Pancreas (tissue), 10 donors: ENCODE results near the gene MEX3A. TPM values are rescaled to one million over a fixed set of nuclear protein-coding genes. Genes with fewer than 3 reads are reported as not detected.
A peak's percentile ranks its signal among the peaks of the same experiment; 100 is the strongest.

Experiments used
- ATAC-seq, 4 donors: fragments of 200-7000 bp; cut with Tn5 transposase; one replicate each; pipeline versions ENCODE4 v1.8.0 to v1.9.1; 2020; ENCODE audit warnings: mild to moderate bottlenecking in 4 of 4, moderate library complexity in 4 of 4
- DNase-seq, 6 donors: peaks; one replicate each; pipeline ENCODE4 v3.0.0-alpha.2; 2020
- FAIRE-seq: peaks from 2 replicates; lab custom pipeline; 2012; peaks lifted over from hg19 to GRCh38; lab: Jason Lieb, UNC
- H3K27ac ChIP-seq, 4 donors: fragments of 200-600 bp; sonication (generic); 1 replicate in 3 of 4; 2 replicates in 1 of 4; pipeline versions ENCODE4 v1.5.0 to v1.8.0; 2020
- H3K27me3 ChIP-seq, 4 donors: fragments of 200-600 bp; one replicate each; pipeline ENCODE4 v1.8.0; 2021
- H3K36me3 ChIP-seq, 3 donors: fragments of 200-600 bp; sonication (generic) in 1 of 3; one replicate each; pipeline versions ENCODE4 v1.5.0 to v1.8.0; 2020 to 2021
- H3K4me1 ChIP-seq, 3 donors: fragments of 200-600 bp; one replicate each; pipeline ENCODE4 v1.8.0; 2021
- H3K4me3 ChIP-seq, 4 donors: fragments of 200-600 bp; sonication (generic) in 2 of 4; one replicate each; pipeline versions ENCODE4 v1.5.0 to v1.8.0; 2020 to 2021
- H3K9me3 ChIP-seq, 4 donors: fragments of 200-600 bp; one replicate each; pipeline ENCODE4 v1.8.0; 2021
- CTCF ChIP-seq, 4 donors: fragments of 200-600 bp; sonication (generic) in 3 of 4; IDR thresholded peaks; one replicate each; pipeline versions ENCODE4 v1.5.0 to v1.8.0; 2021; ENCODE audit warnings: antibody characterized with exemption in 4 of 4
- WGBS, 2 donors: extraction: QIAGEN DNeasy Blood & Tissue Kit; methylation state at CpG; one replicate each; pipeline ENCODE4 v1.1.7; 2013; 5-methylcytosine and 5-hydroxymethylcytosine counted together
- intact Hi-C, 3 donors: fragments of 100-400 bp; cut with DNase I; formaldehyde crosslinking; loops; one replicate each; pipeline versions ENCODE4 v1.11.1 to v1.14.2; 2022
- polyA plus RNA-seq, 2 donors: library from polyadenylated mRNA; stranded (reverse); fragments of 200-250 nt; gene quantifications; one replicate each; pipeline ENCODE4 v1.2.3, GENCODE V29; 2013
- total RNA-seq, 6 donors: library from RNA; stranded (reverse); fragmentation: NEBNext Ultra II Directional in 4 of 6; extraction: Animal tissue kit (Norgen Biotek cat#: 25700) in 4 of 6; gene quantifications; one replicate each; pipeline versions ENCODE4 v1.2.1 to v1.2.4, GENCODE V29; 2021 to 2023
- donor health status: healthy with polysubstance abuse.
- donor health status: DM: no; HTN: no; CAD: no; lungs with moderate emphysema.
- donor health status: DM: no; HTN: no; CAD: no.
- donor health status: control.
- donor health status: control.
- donor health status: Bipolar disorder and iron deficiency.
- donor health status: DM: yes; HTN: yes; CAD: no.
- donor health status: DM: no; HTN: no; CAD: no.
- donor health status: DM: no; HTN: no; CAD: no.
- donor health status: DM: yes; HTN: yes; CAD: no.

MEX3A gene
- total and polyA plus RNA-seq, 8 donors, result 0.12 to 3.1 (median 0.65) TPM

GRCh38 chr1:156033011-156033410 is 49.3 kb downstream of the MEX3A start:
- Histone ChIP-seq H3K27me3 (no peaks in the 10 kb centered on the region), H3K4me3 (no peak overlapping the region), H3K9me3 (no peaks in the 10 kb centered on the region), H3K36me3 (peaks cover 0 to 3% (median 0%) of the 10 kb centered on the region in 3 donors), H3K27ac (no peak overlapping the region), H3K4me1 (no peaks in the 10 kb centered on the region)
- no peak for ATAC-seq
- no peak for TF ChIP-seq CTCF (IDR thresholded peaks at IDR 0.05)
- FAIRE-seq, result no peak
- no peak for DNase-seq
- intact Hi-C loops, result no loop called here
- WGBS, 2 donors, result 60 to 70% methylated on average over 6 of the region's 6 CpGs

- Histone ChIP-seq H3K27me3 (no peaks in the 10 kb centered on the region), H3K4me1 (no peaks in the 10 kb centered on the region), H3K27ac (no peak overlapping the region), H3K9me3 (no peaks in the 10 kb centered on the region), H3K36me3 (no peaks in the 10 kb centered on the region), H3K4me3 (no peak overlapping the region)
- DNase-seq (no peak), FAIRE-seq (no peak), ATAC-seq (no peak)
- no peak for TF ChIP-seq CTCF (IDR thresholded peaks at IDR 0.05)
- intact Hi-C loops, result no loop called here
- 73 to 80% methylated on average over 4 of the region's 4 CpGs for WGBS, 2 donors
These were observed 55.7 kb downstream of the MEX3A start for GRCh38 chr1:156026588-156026987.

GRCh38 chr1:156025876-156026275 is 56.4 kb downstream of the MEX3A start:
- 4 to 6% methylated on average over 9 of the region's 9 CpGs for WGBS, 2 donors

GRCh38 chr1:156024801-156025200 is 57.5 kb downstream of the MEX3A start:
- Histone ChIP-seq H3K27ac (no peak overlapping the region), H3K9me3 (no peaks in the 10 kb centered on the region), H3K36me3 (no peaks in the 10 kb centered on the region), H3K4me3 (no peak overlapping the region), H3K27me3 (no peaks in the 10 kb centered on the region), H3K4me1 (peaks cover 0 to 3% (median 2%) of the 10 kb centered on the region in 3 donors)
- no peak for TF ChIP-seq CTCF (IDR thresholded peaks at IDR 0.05)
- DNase-seq, result no peak
- intact Hi-C loops, result no loop called here
- no peak for ATAC-seq
- 64 to 75% methylated on average over 5 of the region's 5 CpGs for WGBS, 2 donors
- no peak for FAIRE-seq

More at GRCh38 chr1:156025876-156026275, 56.4 kb downstream of the MEX3A start:
- Histone ChIP-seq H3K27me3 (no peaks in the 10 kb centered on the region), H3K9me3 (no peaks in the 10 kb centered on the region), H3K4me3 (no peak overlapping the region), H3K27ac (no peak overlapping the region), H3K36me3 (no peaks in the 10 kb centered on the region), H3K4me1 (no peaks in the 10 kb centered on the region)
- FAIRE-seq (no peak), ATAC-seq (peak; percentile 88 to 97 (median 92)), DNase-seq (peak in 5 of 6 donors; percentile 27 to 72 (median 63))
- peak; percentile 9 to 52 (median 40) for TF ChIP-seq CTCF (IDR thresholded peaks at IDR 0.05)
- intact Hi-C loops, result no loop called here

Other genes starting within 250 kb of the MEX3A start
- gene GON4L, start 225.3 kb downstream of the MEX3A start, total RNA-seq, result 10 to 100 TPM; 18.5 to 30.5 (median 22.5) TPM
- gene GON4L, start 225.3 kb downstream of the MEX3A start, polyA plus RNA-seq, result 10 to 100 TPM; 31.2 to 32.3 TPM
- 1 to 10 TPM in 4 of 6 donors, under 1 TPM in 2; 0.83 to 5.1 (median 1.5) TPM for gene SYT11, start 222.9 kb downstream of the MEX3A start, total RNA-seq
- 1 to 10 TPM in 1 of 2 donors, under 1 TPM in 1; 0.46 to 5.8 TPM for gene SYT11, start 222.9 kb downstream of the MEX3A start, polyA plus RNA-seq
- 10 to 100 TPM in 3 of 6 donors, 1 to 10 TPM in 3; 5.7 to 15.1 (median 9.2) TPM for gene RIT1, start 171.1 kb downstream of the MEX3A start, total RNA-seq
- gene RIT1, start 171.1 kb downstream of the MEX3A start, polyA plus RNA-seq, result 1 to 10 TPM; 4.2 to 7.7 TPM
- gene KHDC4, start 148.1 kb downstream of the MEX3A start, total RNA-seq, result 10 to 100 TPM; 11.9 to 24.3 (median 15.5) TPM
- gene KHDC4, start 148.1 kb downstream of the MEX3A start, polyA plus RNA-seq, result 10 to 100 TPM; 29.3 to 32.8 TPM
- gene RXFP4, start 140.8 kb downstream of the MEX3A start, total RNA-seq, result under 1 TPM in 1 of 6 donors, not detected in 5; 0.12 TPM
- gene RXFP4, start 140.8 kb downstream of the MEX3A start, polyA plus RNA-seq, result under 1 TPM in 1 of 2 donors, not detected in 1; 0.19 TPM
- gene ARHGEF2, start 103.9 kb downstream of the MEX3A start, total RNA-seq, result 10 to 100 TPM; 10.3 to 39.0 (median 23.8) TPM
- gene ARHGEF2, start 103.9 kb downstream of the MEX3A start, polyA plus RNA-seq, result 10 to 100 TPM; 17.8 to 20.2 TPM
- 100 to 1,000 TPM; 160 to 236 (median 202) TPM for gene SSR2, start 61.5 kb downstream of the MEX3A start, total RNA-seq
- gene SSR2, start 61.5 kb downstream of the MEX3A start, polyA plus RNA-seq, result 100 to 1,000 TPM; 180 to 243 TPM
- 10 to 100 TPM; 14.1 to 28.2 (median 16.9) TPM for gene UBQLN4, start 28.7 kb downstream of the MEX3A start, total RNA-seq
- 10 to 100 TPM; 18.6 to 24.4 TPM for gene UBQLN4, start 28.7 kb downstream of the MEX3A start, polyA plus RNA-seq
- 10 to 100 TPM; 31.7 to 40.1 (median 32.1) TPM for gene LAMTOR2, start 27.7 kb downstream of the MEX3A start, total RNA-seq
- 10 to 100 TPM; 59.4 to 60.1 TPM for gene LAMTOR2, start 27.7 kb downstream of the MEX3A start, polyA plus RNA-seq
- 10 to 100 TPM; 29.0 to 51.1 (median 34.6) TPM for gene RAB25, start 21.3 kb downstream of the MEX3A start, total RNA-seq
- 10 to 100 TPM; 56.3 to 81.6 TPM for gene RAB25, start 21.3 kb downstream of the MEX3A start, polyA plus RNA-seq
- gene LMNA, start 32.2 kb upstream of the MEX3A start, total RNA-seq, result 100 to 1,000 TPM in 3 of 6 donors, 10 to 100 TPM in 3; 59.4 to 119 (median 92.7) TPM
- 100 to 1,000 TPM in 1 of 2 donors, 10 to 100 TPM in 1; 96.7 to 111 TPM for gene LMNA, start 32.2 kb upstream of the MEX3A start, polyA plus RNA-seq
- gene SEMA4A, start 71.1 kb upstream of the MEX3A start, total RNA-seq, result 1 to 10 TPM; 2.6 to 7.0 (median 4.5) TPM
- 1 to 10 TPM; 4.4 to 5.4 TPM for gene SEMA4A, start 71.1 kb upstream of the MEX3A start, polyA plus RNA-seq
- 1 to 10 TPM; 4.0 to 9.9 (median 6.7) TPM for gene SLC25A44, start 111.6 kb upstream of the MEX3A start, total RNA-seq
- 10 to 100 TPM in 1 of 2 donors, 1 to 10 TPM in 1; 4.3 to 11.4 TPM for gene SLC25A44, start 111.6 kb upstream of the MEX3A start, polyA plus RNA-seq
- gene PMF1, start 130.5 kb upstream of the MEX3A start, total RNA-seq, result 10 to 100 TPM; 15.8 to 28.8 (median 21.9) TPM
- 10 to 100 TPM; 69.7 to 79.7 TPM for gene PMF1, start 130.5 kb upstream of the MEX3A start, polyA plus RNA-seq
- gene BGLAP, start 159.7 kb upstream of the MEX3A start, total RNA-seq, result 1 to 10 TPM in 2 of 6 donors, under 1 TPM in 4; 0.60 to 1.7 (median 0.80) TPM
- gene BGLAP, start 159.7 kb upstream of the MEX3A start, polyA plus RNA-seq, result 1 to 10 TPM; 2.9 to 4.8 TPM
- gene PAQR6, start 165.6 kb upstream of the MEX3A start, total RNA-seq, result 1 to 10 TPM in 2 of 6 donors, under 1 TPM in 4; 0.51 to 1.3 (median 0.67) TPM
- gene PAQR6, start 165.6 kb upstream of the MEX3A start, polyA plus RNA-seq, result 1 to 10 TPM; 3.5 to 5.6 TPM
- gene SMG5, start 200.4 kb upstream of the MEX3A start, total RNA-seq, result 10 to 100 TPM; 15.9 to 42.8 (median 23.3) TPM
- gene SMG5, start 200.4 kb upstream of the MEX3A start, polyA plus RNA-seq, result 10 to 100 TPM; 26.2 to 26.5 TPM
- 1 to 10 TPM in 4 of 6 donors, under 1 TPM in 2; 0.51 to 2.7 (median 1.1) TPM for gene TMEM79, start 201.9 kb upstream of the MEX3A start, total RNA-seq
- gene TMEM79, start 201.9 kb upstream of the MEX3A start, polyA plus RNA-seq, result 1 to 10 TPM; 3.1 to 3.7 TPM
- gene GLMP, start 213.2 kb upstream of the MEX3A start, total RNA-seq, result 10 to 100 TPM; 11.1 to 29.6 (median 18.1) TPM
- 10 to 100 TPM; 31.3 to 32.5 TPM for gene GLMP, start 213.2 kb upstream of the MEX3A start, polyA plus RNA-seq
- gene VHLL, start 216.8 kb upstream of the MEX3A start, total RNA-seq, result not detected
- under 1 TPM in 1 of 2 donors, not detected in 1; 0.19 TPM for gene VHLL, start 216.8 kb upstream of the MEX3A start, polyA plus RNA-seq